Natural killer cell (primary cell): ENCODE measurements around the gene DAB2IP. TPM values are rescaled to one million over a fixed set of nuclear protein-coding genes. Genes with fewer than 3 reads are reported as not detected.

Experiments used
- ATAC-seq, 3 donors: fragments of 150-1000 bp in 2 of 3; fragments of 200-7000 bp in 1 of 3; cut with Tn5 transposase; 1 replicate in 1 of 3; 2 replicates in 2 of 3; pipeline ENCODE4 v1.10.0; 2021; ENCODE audit warnings: mild to moderate bottlenecking in 2 of 3, moderate library complexity in 2 of 3
- DNase-seq, 2 donors: peaks; one replicate each; pipeline versions ENCODE4 v3.0.0 to v3.0.0-alpha.2; 2013 to 2021; ENCODE audit warnings: mixed read lengths in 1 of 2
- H3K27ac ChIP-seq: one replicate; pipeline ENCODE4 v1.5.1; 2013; ENCODE audit warnings: mild to moderate bottlenecking, low read length
- H3K27me3 ChIP-seq: one replicate; pipeline ENCODE4 v1.6.1; 2013; ENCODE audit warnings: low read length; ENCODE audit not compliant: control insufficient read depth, insufficient read depth
- H3K36me3 ChIP-seq: one replicate; pipeline ENCODE4 v1.6.1; 2013; ENCODE audit warnings: low read length; ENCODE audit not compliant: control insufficient read depth, insufficient read depth
- H3K4me1 ChIP-seq: one replicate; pipeline ENCODE4 v1.6.1; 2013; ENCODE audit warnings: low read length; ENCODE audit not compliant: control insufficient read depth, insufficient read depth
- H3K4me3 ChIP-seq: one replicate; pipeline ENCODE4 v1.5.1; 2013; ENCODE audit warnings: low read length
- H3K9me3 ChIP-seq: one replicate; pipeline ENCODE4 v1.6.1; 2013; ENCODE audit warnings: low read length; ENCODE audit not compliant: control insufficient read depth, insufficient read depth
- H3K27ac Mint-ChIP-seq, 2 donors: one replicate each; pipeline ENCODE4 v1.8.0; 2022; ENCODE audit warnings: mild to moderate bottlenecking in 2 of 2, mixed read lengths in 2 of 2, moderate library complexity in 1 of 2
- H3K27me3 Mint-ChIP-seq, 2 donors: one replicate each; pipeline ENCODE4 v1.8.0; 2022; ENCODE audit warnings: low read depth in 2 of 2, mixed read lengths in 2 of 2
- H3K36me3 Mint-ChIP-seq: one replicate; pipeline ENCODE4 v1.8.0; 2022; ENCODE audit warnings: mixed read lengths
- H3K4me1 Mint-ChIP-seq, 2 donors: one replicate each; pipeline ENCODE4 v1.8.0; 2022; ENCODE audit warnings: mixed read lengths in 2 of 2
- H3K4me3 Mint-ChIP-seq: one replicate; pipeline ENCODE4 v1.8.0; 2022; ENCODE audit warnings: mild to moderate bottlenecking, moderate library complexity, mixed read lengths
- H3K9me3 Mint-ChIP-seq, 2 donors: one replicate each; pipeline ENCODE4 v1.8.0; 2022; ENCODE audit warnings: mixed read lengths in 2 of 2
- WGBS: methylation state at CpG from one replicate; pipeline ENCODE4 v1.1.7; 2013; ENCODE audit warnings: missing lambda C conversion rate; ENCODE audit not compliant: insufficient coverage; 5-methylcytosine and 5-hydroxymethylcytosine counted together
- intact Hi-C: fragments of 100-400 bp; cut with micrococcal nuclease; formaldehyde crosslinking; loops from one replicate; pipeline ENCODE4 v1.14.2; 2022
- total RNA-seq, 4 donors: library from RNA; stranded (reverse); fragments of 120-200 nt in 1 of 4; gene quantifications; one replicate each; pipeline versions ENCODE4 v1.2.3 to v1.2.4, GENCODE V29; 2013 to 2022
- TF ChIP-seq, protein P1 (sequence below): fragments of 200-600 bp; IDR thresholded peaks from one replicate; pipeline ENCODE4 v1.8.0; 2022; ENCODE audit warnings: antibody characterized with exemption

Gene DAB2IP
- total RNA-seq, 3 donors from 2014 or later (not counting 1 experiment from before 2014, with no cell fraction given) = 0.19 to 2.5 TPM; not detected in 1

- Histone ChIP-seq H3K27me3 (no peaks in the 10 kb centered on the region), H3K4me3 (no peak overlapping the region), H3K36me3 (no peaks in the 10 kb centered on the region), H3K4me1 (peaks cover 2% of the 10 kb centered on the region), H3K9me3 (no peaks in the 10 kb centered on the region), H3K27ac (no peak overlapping the region)
- Mint-ChIP-seq H3K9me3 (no peaks in the 10 kb centered on the region), H3K27ac (no peak overlapping the region), H3K36me3 (no peaks in the 10 kb centered on the region), H3K27me3 (no peaks in the 10 kb centered on the region), H3K4me1 (no peaks in the 10 kb centered on the region), H3K4me3 (no peak overlapping the region)
- WGBS = 82% methylated on average over 34 of the region's 34 CpGs
- intact Hi-C loops = no loop called here
- no peak for ATAC-seq
- DNase-seq = peak in 1 of 2 donors; percentile 7
- TF ChIP-seq, protein P1, sequence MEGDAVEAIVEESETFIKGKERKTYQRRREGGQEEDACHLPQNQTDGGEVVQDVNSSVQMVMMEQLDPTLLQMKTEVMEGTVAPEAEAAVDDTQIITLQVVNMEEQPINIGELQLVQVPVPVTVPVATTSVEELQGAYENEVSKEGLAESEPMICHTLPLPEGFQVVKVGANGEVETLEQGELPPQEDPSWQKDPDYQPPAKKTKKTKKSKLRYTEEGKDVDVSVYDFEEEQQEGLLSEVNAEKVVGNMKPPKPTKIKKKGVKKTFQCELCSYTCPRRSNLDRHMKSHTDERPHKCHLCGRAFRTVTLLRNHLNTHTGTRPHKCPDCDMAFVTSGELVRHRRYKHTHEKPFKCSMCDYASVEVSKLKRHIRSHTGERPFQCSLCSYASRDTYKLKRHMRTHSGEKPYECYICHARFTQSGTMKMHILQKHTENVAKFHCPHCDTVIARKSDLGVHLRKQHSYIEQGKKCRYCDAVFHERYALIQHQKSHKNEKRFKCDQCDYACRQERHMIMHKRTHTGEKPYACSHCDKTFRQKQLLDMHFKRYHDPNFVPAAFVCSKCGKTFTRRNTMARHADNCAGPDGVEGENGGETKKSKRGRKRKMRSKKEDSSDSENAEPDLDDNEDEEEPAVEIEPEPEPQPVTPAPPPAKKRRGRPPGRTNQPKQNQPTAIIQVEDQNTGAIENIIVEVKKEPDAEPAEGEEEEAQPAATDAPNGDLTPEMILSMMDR = no peak
Measured at GRCh38 chr9:121822093-121823085, 171.0 kb downstream of the DAB2IP start.

DNA sequence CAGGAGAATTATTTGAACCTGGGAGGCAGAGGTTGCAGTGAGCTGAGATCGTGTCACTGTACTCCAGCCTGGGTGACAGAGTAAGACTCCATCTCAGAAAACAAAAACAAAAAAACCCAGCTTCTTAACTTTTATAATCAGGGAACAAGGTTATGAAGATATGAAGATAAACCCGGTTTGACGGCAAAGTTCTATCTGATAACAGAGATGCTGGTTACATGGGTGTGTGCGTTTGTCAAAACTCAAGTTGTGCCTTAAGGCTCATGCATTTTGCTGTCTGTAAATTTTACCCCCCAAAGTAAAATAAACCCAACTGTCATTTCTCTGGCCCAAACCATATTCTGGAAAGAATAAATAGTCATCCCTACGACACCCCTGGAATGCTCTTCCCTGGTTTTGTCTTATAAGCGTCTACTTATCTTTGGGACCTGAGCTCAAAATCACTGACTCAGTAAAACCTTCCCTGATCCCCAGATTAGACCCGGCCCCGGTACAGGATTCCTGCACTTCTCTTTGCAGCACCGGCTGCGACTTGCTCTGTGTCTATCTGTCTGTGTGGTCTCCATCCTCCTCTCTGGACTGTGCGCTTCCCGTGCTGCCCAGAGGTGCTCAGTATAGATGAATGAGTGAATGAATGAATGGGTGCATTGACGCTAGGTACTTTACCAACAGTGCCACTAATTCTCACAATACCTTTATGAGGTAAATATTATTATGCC, 172.2 kb downstream of the DAB2IP start:
- Mint-ChIP-seq H3K4me1 (no peaks in the 10 kb centered on the region), H3K4me3 (no peak overlapping the region), H3K27ac (no peak overlapping the region), H3K27me3 (no peaks in the 10 kb centered on the region), H3K9me3 (no peaks in the 10 kb centered on the region), H3K36me3 (no peaks in the 10 kb centered on the region)
- Histone ChIP-seq H3K27ac (no peak overlapping the region), H3K4me1 (peaks cover 2% of the 10 kb centered on the region), H3K27me3 (no peaks in the 10 kb centered on the region), H3K4me3 (no peak overlapping the region), H3K36me3 (no peaks in the 10 kb centered on the region), H3K9me3 (no peaks in the 10 kb centered on the region)
- no peak for DNase-seq
- WGBS = 95% methylated on average over 8 of the region's 13 CpGs
- intact Hi-C loops = no loop called here
- TF ChIP-seq, protein P1 = no peak
- ATAC-seq = no peak

- intact Hi-C loops = no loop called here
- Mint-ChIP-seq H3K27me3 (no peaks in the 10 kb centered on the region), H3K9me3 (no peaks in the 10 kb centered on the region), H3K4me1 (no peaks in the 10 kb centered on the region), H3K36me3 (no peaks in the 10 kb centered on the region), H3K4me3 (no peak overlapping the region), H3K27ac (no peak overlapping the region)
- no peak for DNase-seq
- Histone ChIP-seq H3K4me3 (no peak overlapping the region), H3K27me3 (no peaks in the 10 kb centered on the region), H3K36me3 (no peaks in the 10 kb centered on the region), H3K4me1 (peaks cover 2% of the 10 kb centered on the region), H3K27ac (no peak overlapping the region), H3K9me3 (no peaks in the 10 kb centered on the region)
- no peak for ATAC-seq
- 74% methylated on average over 4 of the region's 4 CpGs for WGBS
- TF ChIP-seq, protein P1 = no peak
Measured at GRCh38 chr9:121824651-121825030, 173.2 kb downstream of the DAB2IP start.
